Right ventricle myocardium superior (tissue), 1 donor: Measurements from ENCODE around the gene CXXC4. TPM values are rescaled to one million over a fixed set of nuclear protein-coding genes. Genes with fewer than 3 reads are reported as not detected.

Experiments
- ATAC-seq: fragments of 200-7000 bp; cut with Tn5 transposase; one replicate; pipeline ENCODE4 v1.9.1; 2020; ENCODE audit warnings: mild to moderate bottlenecking; ENCODE audit not compliant: poor library complexity
- DNase-seq: peaks from one replicate; pipeline ENCODE4 v3.0.0-alpha.2; 2020
- intact Hi-C: fragments of 100-400 bp; cut with DNase I; formaldehyde crosslinking; loops from one replicate; pipeline ENCODE4 v1.11.2; 2022
- long read RNA-seq: library from polyadenylated mRNA; unstranded; transcript quantifications from one replicate; pipeline ENCODE4 v2.0.0, GENCODE V29; 2021
- total RNA-seq: library from RNA; stranded (reverse); fragmentation: NEBNext Ultra II Directional; extraction: Animal tissue kit (Norgen Biotek cat#: 25700); gene quantifications from one replicate; pipeline ENCODE4 v1.2.1, GENCODE V29; 2021
- donor health status: DM: no; HTN: yes; CAD: no; lungs with severe emphysema.

CXXC4 gene
- 4.7 TPM for total RNA-seq
- long read RNA-seq, partial matches to known transcripts, result 4 of 10 reads
- long read RNA-seq, other reads (novel, unspliced or antisense), result 6 of 10 reads

GRCh38 chr4:104494822-104495559, at the start of gene CXXC4:
CXXC4 (minus strand) TSS chr4:104494894; CDS start chr4:104491802, 3,092 bp downstream.
- ATAC-seq, result peak; percentile 84
- intact Hi-C loops, result no loop called here
- DNase-seq, result peak; percentile 81

- intact Hi-C loops, result no loop called here
- ATAC-seq (no peak), DNase-seq (no peak)
Measured at GRCh38 chr4:104533156-104533555, 38.5 kb upstream of the CXXC4 start.

GRCh38 chr4:104532677-104533076, 38.0 kb upstream of the CXXC4 start:
- no peak for DNase-seq
- intact Hi-C loops, result no loop called here

GRCh38 chr4:104531390-104531789, 36.7 kb upstream of the CXXC4 start:
- DNase-seq, result no peak
- no peak for ATAC-seq
- intact Hi-C loops, result no loop called here

More at GRCh38 chr4:104532677-104533076, 38.0 kb upstream of the CXXC4 start:
- ATAC-seq, result peak; percentile 49

GRCh38 chr4:104530426-104530825, 35.7 kb upstream of the CXXC4 start:
- DNase-seq (no peak), ATAC-seq (no peak)
- intact Hi-C loops, result no loop called here

GRCh38 chr4:104524591-104524990, 29.9 kb upstream of the CXXC4 start:
- DNase-seq, result no peak
- no peak for ATAC-seq
- intact Hi-C loops, result no loop called here

- no peak for DNase-seq
- intact Hi-C loops, result no loop called here
- no peak for ATAC-seq
Measured at GRCh38 chr4:104524026-104524425, 29.3 kb upstream of the CXXC4 start.

- intact Hi-C loops, result no loop called here
- DNase-seq, result no peak
- ATAC-seq, result no peak
Measured at GRCh38 chr4:104519588-104519987, 24.9 kb upstream of the CXXC4 start.

- intact Hi-C loops, result no loop called here
- ATAC-seq (no peak), DNase-seq (no peak)
Measured at GRCh38 chr4:104516884-104517283, 22.2 kb upstream of the CXXC4 start.

- intact Hi-C loops, result no loop called here
- ATAC-seq, result no peak
- no peak for DNase-seq
Measured at GRCh38 chr4:104508224-104508623, 13.5 kb upstream of the CXXC4 start.

GRCh38 chr4:104507112-104507511, 12.4 kb upstream of the CXXC4 start:
- intact Hi-C loops, result no loop called here
- DNase-seq (no peak), ATAC-seq (no peak)

GRCh38 chr4:104504536-104504935, 9.8 kb upstream of the CXXC4 start:
- ATAC-seq, result no peak
- no peak for DNase-seq
- intact Hi-C loops, result no loop called here

- intact Hi-C loops, result no loop called here
- DNase-seq, result no peak
- ATAC-seq, result no peak
Measured at GRCh38 chr4:104502471-104502870, 7.8 kb upstream of the CXXC4 start.

- DNase-seq, result no peak
- ATAC-seq, result peak; percentile 97
- intact Hi-C loops, result no loop called here
Measured at GRCh38 chr4:104501290-104501689, 6.6 kb upstream of the CXXC4 start.

GRCh38 chr4:104500442-104500841, 5.7 kb upstream of the CXXC4 start:
- DNase-seq (no peak), ATAC-seq (peak; percentile 79)
- intact Hi-C loops, result no loop called here

- intact Hi-C loops, result no loop called here
- DNase-seq (no peak), ATAC-seq (no peak)
Measured at GRCh38 chr4:104494185-104494584, 509 bp downstream of the CXXC4 start.

- ATAC-seq (no peak), DNase-seq (no peak)
- intact Hi-C loops, result no loop called here
Measured at GRCh38 chr4:104493081-104493831, 1.4 kb downstream of the CXXC4 start.

GRCh38 chr4:104492183-104492771, 2.4 kb downstream of the CXXC4 start:
- ATAC-seq (no peak), DNase-seq (no peak)
- intact Hi-C loops, result no loop called here

- DNase-seq (peak; percentile 66), ATAC-seq (peak; percentile 29)
- intact Hi-C loops, result no loop called here
Measured at GRCh38 chr4:104491481-104492182, 3.1 kb downstream of the CXXC4 start.
